ENCODE results near the gene TMEM203. TPM values are rescaled to one million over a fixed set of nuclear protein-coding genes. Genes with fewer than 3 reads are reported as not detected.

Gene TMEM203
- total RNA-seq, 1 experiment from 2014 or later = 50.6 TPM

GRCh38 chr9:137201205-137201868 lies 4.1 kb downstream of the TMEM203 start:
- ChIA-PET POLR2A (interaction anchor here (0.6 to 1.5 kb wide), 19 partner anchors 11 to 223 kb away, joined by 3 to 13 read pairs (median 5); partner anchors contain the start of genes ANAPC2, MAN1B1, NELFB and RNF208), CTCF (interaction anchor here (0.6 to 2.8 kb wide), 17 partner anchors 12 to 624 kb away, joined by 3 to 28 read pairs (median 5); partner anchors contain the start of genes AJM1, ANAPC2, CYSRT1 and ENTPD2)
- peak; percentile 0; the same call in 1 of the 2 replicates for ATAC-seq
- Mint-ChIP-seq H3K4me1 (peaks cover 34% of the 10 kb centered on the region), H3K27me3 (ENCODE audit: low read depth) (no peaks in the 10 kb centered on the region), H3K36me3 (no peaks in the 10 kb centered on the region), H3K9me3 (no peaks in the 10 kb centered on the region), H3K27ac (peak overlapping the region; percentile 91), H3K4me3 (peak overlapping the region; percentile 81)
- TF ChIP-seq ZNF232 (CRISPR knock-in tag; IDR thresholded peaks at IDR 0.05) (no peak), NR2C2 (CRISPR knock-in tag; IDR thresholded peaks at IDR 0.05) (no peak), KAT7 (CRISPR knock-in tag; IDR thresholded peaks at IDR 0.05; ENCODE audit: borderline replicate concordance) (0 out of 2 replicates have a peak, but pooled peaks have one; percentile 1), USF1 (CRISPR knock-in tag; IDR thresholded peaks at IDR 0.05) (no peak), CDX4 (CRISPR knock-in tag; IDR thresholded peaks at IDR 0.05; ENCODE audit: borderline replicate concordance) (no peak), ATF6 (CRISPR knock-in tag; IDR thresholded peaks at IDR 0.05) (no peak), ATF1 (CRISPR knock-in tag; IDR thresholded peaks at IDR 0.05) (no peak), ZBTB21 (CRISPR knock-in tag; IDR thresholded peaks at IDR 0.05; ENCODE audit: borderline replicate concordance) (no peak), NFE2L1 (CRISPR knock-in tag; IDR thresholded peaks at IDR 0.05) (no peak), ZNF423 (CRISPR knock-in tag; IDR thresholded peaks at IDR 0.05) (no peak), NR3C1 (CRISPR knock-in tag; conservative IDR thresholded peaks at IDR 0.05; ENCODE audit: low read depth) (no peak), ZMAT4 (CRISPR knock-in tag; IDR thresholded peaks at IDR 0.05) (no peak), GRHL2 (CRISPR knock-in tag; IDR thresholded peaks at IDR 0.05; ENCODE audit: insufficient replicate concordance, severe bottlenecking) (no peak), ZNF671 (CRISPR knock-in tag; IDR thresholded peaks at IDR 0.05) (no peak), GTF2I (CRISPR knock-in tag; conservative IDR thresholded peaks at IDR 0.05) (no peak), TP53 (CRISPR knock-in tag; IDR thresholded peaks at IDR 0.05) (no peak), NR1H2 (CRISPR knock-in tag; IDR thresholded peaks at IDR 0.05) (no peak), ATF3 (CRISPR knock-in tag; conservative IDR thresholded peaks at IDR 0.05) (no peak), ARID4B (CRISPR knock-in tag; IDR thresholded peaks at IDR 0.05; ENCODE audit: borderline replicate concordance) (0 out of 2 replicates have a peak, but pooled peaks have one; percentile 53), MAX (CRISPR knock-in tag; IDR thresholded peaks at IDR 0.05) (0 out of 2 replicates have a peak, but pooled peaks have one; percentile 5)
- DNase-seq (ENCODE audit: low spot score) = no peak

All from WTC11 (cell line).